ENCODE measurements around the gene ALG2. TPM values are rescaled to one million over a fixed set of nuclear protein-coding genes. Genes with fewer than 3 reads are reported as not detected.

The ALG2 gene
- total and polyA plus RNA-seq, 4 donors, result 24.5 to 39.4 (median 27.0) TPM

DNA sequence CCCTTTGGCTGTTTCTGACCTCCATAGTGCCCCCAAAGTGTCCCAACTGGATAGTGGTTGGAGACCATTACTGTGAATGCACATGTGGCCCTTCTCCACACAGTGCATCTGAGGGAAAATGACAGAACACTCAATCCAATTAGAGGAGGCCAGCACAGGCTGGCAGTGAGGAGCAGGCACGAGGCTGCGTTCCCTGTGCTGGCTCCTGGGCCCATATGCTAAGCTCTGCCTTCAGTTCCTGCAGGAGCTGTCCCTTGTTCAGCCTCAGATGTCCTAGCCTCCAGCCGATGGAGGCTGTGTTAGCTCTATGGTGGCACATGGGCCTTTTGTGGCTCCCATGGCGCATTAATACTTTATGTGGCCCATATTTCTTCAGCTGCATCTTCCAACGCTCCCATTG is 35.8 kb downstream of the ALG2 start:
- Histone ChIP-seq H3K9me3 (ENCODE audit: control insufficient read depth, insufficient read depth, low read length) (no peaks in the 10 kb centered on the region), H3K27me3 (ENCODE audit: control insufficient read depth, insufficient read depth, low read length) (peaks cover 4% of the 10 kb centered on the region), H3K36me3 (ENCODE audit: control insufficient read depth, insufficient read depth, low read length) (no peaks in the 10 kb centered on the region), H3K4me3 (ENCODE audit: low read depth, low read length) (no peak overlapping the region), H3K4me1 (ENCODE audit: control insufficient read depth, insufficient read depth, low read length) (peaks cover 13% of the 10 kb centered on the region), H3K27ac (ENCODE audit: low read depth, low read length) (no peak overlapping the region)
- no peak for DNase-seq (ENCODE audit: low read depth in 4 of 6, low spot score in 6 of 6)
- WGBS (ENCODE audit: insufficient coverage), result 83% methylated on average over 4 of the region's 5 CpGs

DNA sequence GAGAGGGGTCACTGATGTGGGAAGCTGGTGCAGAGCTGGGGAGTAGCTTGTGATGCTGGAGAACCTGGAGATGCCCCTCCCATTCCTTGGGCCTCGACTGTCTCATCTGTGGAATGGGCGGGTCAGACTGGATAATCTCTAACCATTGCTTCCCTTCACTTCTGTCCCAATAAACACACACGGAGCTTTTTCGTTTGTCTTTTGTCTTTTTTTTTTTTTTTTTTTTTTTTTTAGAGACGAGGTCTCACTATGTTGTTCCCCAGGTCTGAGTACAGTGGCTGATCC is 36.5 kb downstream of the ALG2 start:
- Histone ChIP-seq H3K36me3 (ENCODE audit: control insufficient read depth, insufficient read depth, low read length) (no peaks in the 10 kb centered on the region), H3K9me3 (ENCODE audit: control insufficient read depth, insufficient read depth, low read length) (no peaks in the 10 kb centered on the region), H3K27me3 (ENCODE audit: control insufficient read depth, insufficient read depth, low read length) (peaks cover 4% of the 10 kb centered on the region), H3K4me1 (ENCODE audit: control insufficient read depth, insufficient read depth, low read length) (peaks cover 13% of the 10 kb centered on the region), H3K27ac (ENCODE audit: low read depth, low read length) (no peak overlapping the region), H3K4me3 (ENCODE audit: low read depth, low read length) (no peak overlapping the region)
- WGBS (ENCODE audit: insufficient coverage), result 60% methylated on average over 1 of the region's 5 CpGs
- no peak for DNase-seq (ENCODE audit: low read depth in 4 of 6, low spot score in 6 of 6)

DNA sequence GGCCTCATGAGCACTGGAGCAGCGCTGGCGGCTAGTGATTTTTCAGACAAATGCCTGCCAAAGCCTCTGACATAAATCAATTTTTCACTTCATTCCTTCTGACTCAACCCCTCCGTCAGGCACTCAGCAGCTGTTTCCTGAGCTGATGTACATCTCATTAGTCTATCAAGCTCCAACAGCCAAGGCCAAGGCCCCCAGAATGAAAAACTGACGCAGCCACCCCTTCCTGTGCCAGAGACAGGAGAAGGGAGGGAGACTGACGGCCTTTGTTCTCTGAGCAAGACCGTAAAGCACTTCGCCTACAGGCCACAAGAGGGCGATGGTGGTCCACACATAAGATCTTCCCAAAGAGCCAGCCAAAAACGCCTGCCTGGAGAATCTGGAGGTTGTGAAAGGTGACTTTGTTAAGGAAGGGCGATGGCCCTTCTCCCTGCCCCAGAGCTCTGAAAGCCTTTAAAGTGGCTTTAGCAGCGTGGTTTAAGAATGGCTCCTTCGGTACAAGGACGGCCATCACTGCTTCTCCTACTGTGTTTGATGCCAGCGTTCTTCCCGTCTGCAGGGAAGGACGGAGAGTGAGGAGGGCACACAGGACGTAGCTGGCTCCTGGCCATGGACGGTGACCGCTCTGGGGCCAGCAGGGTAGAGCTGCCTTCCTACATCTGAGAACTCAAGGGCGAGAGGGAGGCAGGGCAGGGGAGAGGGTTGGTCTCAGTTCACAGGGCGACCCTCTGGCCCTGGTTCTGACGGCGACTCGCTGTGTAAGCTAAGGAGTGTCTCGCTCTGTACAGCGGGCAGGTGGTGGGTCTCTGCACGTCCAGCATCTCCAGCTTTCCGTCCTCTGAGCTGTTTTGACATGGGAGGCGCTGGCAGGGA is 37.0 kb downstream of the ALG2 start:
- peaks cover 4% of the 10 kb centered on the region for H3K27me3 ChIP-seq (ENCODE audit: control insufficient read depth, insufficient read depth, low read length)
- peak overlapping the region; percentile 16 for H3K4me3 ChIP-seq (ENCODE audit: low read depth, low read length)
- 51% methylated on average over 22 of the region's 29 CpGs for WGBS (ENCODE audit: insufficient coverage)
- H3K4me1 ChIP-seq (ENCODE audit: control insufficient read depth, insufficient read depth, low read length), result peaks cover 13% of the 10 kb centered on the region
- H3K9me3 ChIP-seq (ENCODE audit: control insufficient read depth, insufficient read depth, low read length), result no peaks in the 10 kb centered on the region
- H3K36me3 ChIP-seq (ENCODE audit: control insufficient read depth, insufficient read depth, low read length), result no peaks in the 10 kb centered on the region
- no peak overlapping the region for H3K27ac ChIP-seq (ENCODE audit: low read depth, low read length)
- DNase-seq (ENCODE audit: low read depth in 4 of 6, low spot score in 6 of 6), result peak; percentile 81 to 98 (median 89)

DNA sequence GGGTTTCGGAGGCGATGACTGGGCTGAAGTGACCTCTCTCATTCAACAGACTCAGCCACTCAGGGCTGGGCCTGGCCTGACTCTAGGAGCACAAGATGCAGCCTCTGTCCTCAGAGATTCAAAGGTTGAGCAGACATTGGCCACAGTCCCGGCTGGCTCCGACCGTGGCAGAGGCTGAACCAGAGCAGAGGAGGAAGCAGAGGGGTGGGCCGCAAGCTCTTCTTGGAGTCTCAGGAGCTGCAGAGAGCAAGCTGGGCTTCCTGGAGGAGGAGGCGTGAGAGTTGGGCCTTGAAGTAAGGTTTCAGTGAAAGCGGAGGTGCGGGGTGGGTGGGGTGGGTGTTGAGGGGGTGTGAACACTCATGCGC is 37.6 kb downstream of the ALG2 start:
- Histone ChIP-seq H3K4me3 (ENCODE audit: low read depth, low read length) (no peak overlapping the region), H3K36me3 (ENCODE audit: control insufficient read depth, insufficient read depth, low read length) (no peaks in the 10 kb centered on the region), H3K4me1 (ENCODE audit: control insufficient read depth, insufficient read depth, low read length) (peaks cover 13% of the 10 kb centered on the region), H3K9me3 (ENCODE audit: control insufficient read depth, insufficient read depth, low read length) (no peaks in the 10 kb centered on the region), H3K27ac (ENCODE audit: low read depth, low read length) (no peak overlapping the region), H3K27me3 (ENCODE audit: control insufficient read depth, insufficient read depth, low read length) (peaks cover 4% of the 10 kb centered on the region)
- DNase-seq (ENCODE audit: low read depth in 4 of 6, low spot score in 6 of 6), result no peak
- 64% methylated on average over 9 of the region's 10 CpGs for WGBS (ENCODE audit: insufficient coverage)

DNA sequence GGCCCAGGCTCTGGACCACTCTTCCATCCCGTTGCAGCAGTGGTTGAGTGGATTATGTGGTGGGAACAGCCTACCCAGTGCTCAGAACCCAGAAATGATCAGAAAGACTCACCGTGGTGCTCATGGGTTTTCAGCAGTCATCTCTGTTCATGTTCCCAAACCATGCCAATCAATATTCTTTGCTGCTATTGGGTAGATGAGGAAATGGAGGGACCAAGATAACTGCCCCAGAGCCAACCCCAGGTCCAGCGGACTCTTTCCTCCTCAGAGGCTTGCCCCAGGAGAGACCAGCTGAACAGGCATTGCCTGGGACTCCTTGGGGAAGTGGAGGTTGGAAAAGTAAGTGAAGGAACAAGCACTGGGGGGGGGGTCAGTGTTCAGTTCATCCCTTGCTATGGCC is 38.1 kb downstream of the ALG2 start:
- H3K27me3 ChIP-seq (ENCODE audit: control insufficient read depth, insufficient read depth, low read length), result peaks cover 4% of the 10 kb centered on the region
- H3K9me3 ChIP-seq (ENCODE audit: control insufficient read depth, insufficient read depth, low read length), result no peaks in the 10 kb centered on the region
- no peak overlapping the region for H3K27ac ChIP-seq (ENCODE audit: low read depth, low read length)
- no peaks in the 10 kb centered on the region for H3K36me3 ChIP-seq (ENCODE audit: control insufficient read depth, insufficient read depth, low read length)
- no peak for DNase-seq (ENCODE audit: low read depth in 4 of 6, low spot score in 6 of 6)
- no peak overlapping the region for H3K4me3 ChIP-seq (ENCODE audit: low read depth, low read length)
- H3K4me1 ChIP-seq (ENCODE audit: control insufficient read depth, insufficient read depth, low read length), result peaks cover 13% of the 10 kb centered on the region
- WGBS (ENCODE audit: insufficient coverage), result no CpG with 5 or more reads among the region's 3 CpGs

DNA sequence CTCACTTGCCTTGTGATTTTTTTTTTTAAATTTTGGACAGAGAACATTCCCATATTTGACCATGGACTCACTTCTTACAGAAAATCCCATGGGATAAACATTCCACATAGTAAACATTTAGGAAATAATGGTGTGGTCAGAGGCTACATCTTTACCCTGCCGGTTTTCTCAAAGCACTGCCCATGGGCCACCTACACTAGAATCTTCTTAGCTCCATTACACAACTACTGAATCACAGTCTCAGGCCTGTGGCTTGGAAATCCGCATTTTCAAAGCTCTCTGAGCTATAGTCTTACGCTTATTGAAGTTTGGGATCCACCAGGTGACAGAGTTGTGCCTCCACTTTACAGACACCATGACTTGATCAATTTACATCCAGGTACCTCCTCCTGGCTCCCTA is 39.4 kb downstream of the ALG2 start:
- no peaks in the 10 kb centered on the region for H3K36me3 ChIP-seq (ENCODE audit: control insufficient read depth, insufficient read depth, low read length)
- 94% methylated on average over 3 of the region's 3 CpGs for WGBS (ENCODE audit: insufficient coverage)
- no peak for DNase-seq (ENCODE audit: low read depth in 4 of 6, low spot score in 6 of 6)
- H3K4me3 ChIP-seq (ENCODE audit: low read depth, low read length), result no peak overlapping the region
- H3K27ac ChIP-seq (ENCODE audit: low read depth, low read length), result no peak overlapping the region
- no peaks in the 10 kb centered on the region for H3K9me3 ChIP-seq (ENCODE audit: control insufficient read depth, insufficient read depth, low read length)
- peaks cover 13% of the 10 kb centered on the region for H3K4me1 ChIP-seq (ENCODE audit: control insufficient read depth, insufficient read depth, low read length)
- H3K27me3 ChIP-seq (ENCODE audit: control insufficient read depth, insufficient read depth, low read length), result peaks cover 4% of the 10 kb centered on the region

DNA sequence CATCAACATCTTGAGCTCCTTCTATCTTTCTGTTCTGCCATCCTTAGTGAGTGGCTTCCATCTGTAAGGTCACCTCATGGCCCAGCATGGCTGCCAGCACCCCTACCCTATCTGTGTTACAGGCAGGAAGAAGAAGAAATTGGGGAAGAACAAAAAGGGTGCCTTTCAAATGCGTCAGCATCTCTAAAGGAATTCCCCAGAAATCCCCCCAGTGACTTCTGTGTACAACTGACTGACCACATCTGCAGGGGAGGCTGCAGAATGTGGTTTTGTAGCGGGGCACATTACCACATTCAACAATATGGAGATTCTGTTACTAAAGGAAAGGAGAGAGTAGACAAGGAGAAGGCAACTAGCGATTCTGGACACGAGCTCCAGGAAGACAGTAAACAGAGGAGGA is 40.1 kb downstream of the ALG2 start:
- no CpG with 5 or more reads among the region's 4 CpGs for WGBS (ENCODE audit: insufficient coverage)
- H3K27ac ChIP-seq (ENCODE audit: low read depth, low read length), result no peak overlapping the region
- peaks cover 4% of the 10 kb centered on the region for H3K27me3 ChIP-seq (ENCODE audit: control insufficient read depth, insufficient read depth, low read length)
- no peak for DNase-seq (ENCODE audit: low read depth in 4 of 6, low spot score in 6 of 6)
- no peaks in the 10 kb centered on the region for H3K9me3 ChIP-seq (ENCODE audit: control insufficient read depth, insufficient read depth, low read length)
- H3K36me3 ChIP-seq (ENCODE audit: control insufficient read depth, insufficient read depth, low read length), result no peaks in the 10 kb centered on the region
- H3K4me1 ChIP-seq (ENCODE audit: control insufficient read depth, insufficient read depth, low read length), result peaks cover 13% of the 10 kb centered on the region
- no peak overlapping the region for H3K4me3 ChIP-seq (ENCODE audit: low read depth, low read length)

DNA sequence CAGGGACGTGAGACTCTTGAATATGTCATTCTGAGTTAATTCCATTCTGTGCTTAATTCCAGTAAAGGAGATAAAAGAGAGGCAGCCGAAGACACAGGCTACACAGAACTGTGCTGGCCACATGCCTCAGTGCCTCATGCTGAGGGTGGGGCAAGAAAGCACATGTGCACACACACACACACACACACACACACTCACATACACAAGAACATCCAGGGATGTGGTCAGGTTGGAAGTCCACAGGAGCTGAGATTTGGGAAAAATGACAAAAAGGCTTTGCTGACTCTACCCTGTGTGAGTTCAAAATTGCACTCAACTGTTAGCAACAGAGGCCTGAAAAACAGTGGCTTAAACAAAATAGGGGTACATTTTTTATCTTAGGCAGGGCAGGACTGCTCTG is 40.5 kb downstream of the ALG2 start:
- Histone ChIP-seq H3K9me3 (ENCODE audit: control insufficient read depth, insufficient read depth, low read length) (no peaks in the 10 kb centered on the region), H3K27ac (ENCODE audit: low read depth, low read length) (no peak overlapping the region), H3K4me3 (ENCODE audit: low read depth, low read length) (no peak overlapping the region), H3K36me3 (ENCODE audit: control insufficient read depth, insufficient read depth, low read length) (no peaks in the 10 kb centered on the region), H3K4me1 (ENCODE audit: control insufficient read depth, insufficient read depth, low read length) (peaks cover 13% of the 10 kb centered on the region), H3K27me3 (ENCODE audit: control insufficient read depth, insufficient read depth, low read length) (peaks cover 4% of the 10 kb centered on the region)
- no peak for DNase-seq (ENCODE audit: low read depth in 4 of 6, low spot score in 6 of 6)
- WGBS (ENCODE audit: insufficient coverage), result no CpG with 5 or more reads among the region's 2 CpGs

DNA sequence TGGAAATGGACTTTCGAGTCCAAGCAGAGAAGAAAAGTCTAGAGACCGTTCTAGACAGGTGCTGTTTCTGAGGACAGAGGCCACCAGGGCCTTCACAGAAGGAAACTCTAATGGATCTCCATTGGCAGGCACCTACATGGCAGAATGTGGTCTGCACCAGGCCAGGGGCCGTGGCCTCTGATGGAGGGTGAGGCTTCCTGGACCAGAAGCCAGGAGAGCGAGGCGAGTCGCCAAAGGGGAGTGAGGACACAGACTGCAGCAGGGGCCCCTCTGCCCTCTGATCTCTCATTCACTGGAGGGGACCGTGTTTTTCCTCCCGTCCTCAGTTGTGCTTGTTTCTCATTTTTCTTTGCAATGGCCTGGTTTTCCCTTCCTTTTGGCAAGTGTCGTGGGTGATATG is 41.1 kb downstream of the ALG2 start:
- no peak overlapping the region for H3K27ac ChIP-seq (ENCODE audit: low read depth, low read length)
- peaks cover 4% of the 10 kb centered on the region for H3K27me3 ChIP-seq (ENCODE audit: control insufficient read depth, insufficient read depth, low read length)
- no peaks in the 10 kb centered on the region for H3K9me3 ChIP-seq (ENCODE audit: control insufficient read depth, insufficient read depth, low read length)
- H3K36me3 ChIP-seq (ENCODE audit: control insufficient read depth, insufficient read depth, low read length), result no peaks in the 10 kb centered on the region
- no peak overlapping the region for H3K4me3 ChIP-seq (ENCODE audit: low read depth, low read length)
- 93% methylated on average over 6 of the region's 9 CpGs for WGBS (ENCODE audit: insufficient coverage)
- peaks cover 13% of the 10 kb centered on the region for H3K4me1 ChIP-seq (ENCODE audit: control insufficient read depth, insufficient read depth, low read length)
- DNase-seq (ENCODE audit: low read depth in 4 of 6, low spot score in 6 of 6), result no peak

DNA sequence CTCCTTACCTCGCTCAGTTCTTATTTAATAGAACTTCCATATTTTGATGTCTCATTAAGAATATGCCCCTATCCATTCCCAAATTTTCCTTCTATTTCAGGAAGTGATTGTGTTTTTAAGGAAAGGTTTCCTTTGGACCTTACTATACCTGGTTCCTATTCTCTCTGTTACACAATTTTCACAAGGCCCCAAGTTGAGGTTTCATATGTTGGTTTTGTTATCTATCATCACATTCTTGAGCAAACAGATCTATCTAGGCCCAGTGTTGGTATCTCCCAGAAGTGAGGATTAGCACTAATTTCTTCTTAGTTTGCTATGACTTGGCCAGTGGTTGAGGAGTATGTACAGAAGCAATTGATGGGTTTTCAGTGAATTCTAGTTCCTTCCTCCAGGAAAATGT is 41.5 kb downstream of the ALG2 start:
- H3K9me3 ChIP-seq (ENCODE audit: control insufficient read depth, insufficient read depth, low read length), result no peaks in the 10 kb centered on the region
- no CpG with 5 or more reads among the region's 1 CpG for WGBS (ENCODE audit: insufficient coverage)
- DNase-seq (ENCODE audit: low read depth in 4 of 6, low spot score in 6 of 6), result no peak
- H3K27me3 ChIP-seq (ENCODE audit: control insufficient read depth, insufficient read depth, low read length), result peaks cover 4% of the 10 kb centered on the region
- no peaks in the 10 kb centered on the region for H3K36me3 ChIP-seq (ENCODE audit: control insufficient read depth, insufficient read depth, low read length)
- H3K4me3 ChIP-seq (ENCODE audit: low read depth, low read length), result no peak overlapping the region
- peaks cover 13% of the 10 kb centered on the region for H3K4me1 ChIP-seq (ENCODE audit: control insufficient read depth, insufficient read depth, low read length)
- H3K27ac ChIP-seq (ENCODE audit: low read depth, low read length), result no peak overlapping the region
